Measurements from ENCODE around the gene PTPRH. TPM values are rescaled to one million over a fixed set of nuclear protein-coding genes. Genes with fewer than 3 reads are reported as not detected.

PTPRH gene
- total RNA-seq, 1 experiment from 2014 or later, result 11.7 TPM

DNA sequence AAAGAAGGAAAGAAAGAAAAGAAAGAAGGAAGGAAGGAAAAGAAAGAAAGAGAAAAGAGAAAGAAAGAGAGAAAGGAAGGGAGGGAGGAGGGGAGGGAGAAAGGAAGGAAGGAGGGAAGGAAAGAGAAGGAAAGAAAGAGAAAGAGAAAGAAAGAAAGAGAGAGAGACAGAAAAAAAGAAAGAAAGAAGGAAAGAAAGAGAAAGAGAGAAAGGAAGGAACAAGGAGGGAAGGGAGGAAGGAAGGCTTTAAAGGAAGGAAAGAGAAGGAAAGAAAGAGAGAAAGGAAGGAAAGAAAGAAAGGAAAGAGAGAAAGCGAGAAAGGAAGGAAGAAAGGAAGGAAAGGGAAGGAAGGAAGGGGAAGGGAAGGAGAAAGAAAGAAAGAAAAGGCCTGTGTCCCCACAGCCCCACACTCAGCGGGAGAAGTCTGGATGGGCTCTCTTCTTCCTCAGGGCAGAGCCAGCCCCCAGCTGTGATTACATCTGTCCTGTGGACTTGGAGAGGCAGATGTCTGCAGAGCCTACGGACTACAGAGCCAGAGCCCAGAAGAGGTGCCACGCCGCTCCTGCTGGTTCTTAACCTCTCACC is 9.6 kb downstream of the PTPRH start:
- CTCF ChIA-PET, result no interaction called here
- H4K20me1 ChIP-seq (ENCODE audit: insufficient read depth), result no peaks in the 10 kb centered on the region
- H3K27ac ChIP-seq, result no peak overlapping the region
- no peak overlapping the region for H3K4me2 ChIP-seq
- 0 out of 2 replicates have a peak, but pooled peaks cover 5% of the 10 kb centered on the region for H3F3A ChIP-seq (ENCODE audit: insufficient read depth, low read depth)
- no peak for DNase-seq
- no peaks in the 10 kb centered on the region for H3K79me2 ChIP-seq (ENCODE audit: low read depth)
- no peaks in the 10 kb centered on the region for H3K9me2 ChIP-seq (ENCODE audit: insufficient read depth)
- H3K4me1 ChIP-seq (replicated peaks; ENCODE audit: insufficient read depth), result no peaks in the 10 kb centered on the region
- POLR2A ChIA-PET (ENCODE audit: unreplicated experiment), result no interaction called here
- intact Hi-C loops (cut with micrococcal nuclease; ENCODE audit: unreplicated experiment), result no loop called here
- no peak overlapping the region for H2AFZ ChIP-seq
- no peaks in the 10 kb centered on the region for H3K27me3 ChIP-seq (ENCODE audit: insufficient read depth, low read depth)
- TF ChIP-seq, protein P1, sequence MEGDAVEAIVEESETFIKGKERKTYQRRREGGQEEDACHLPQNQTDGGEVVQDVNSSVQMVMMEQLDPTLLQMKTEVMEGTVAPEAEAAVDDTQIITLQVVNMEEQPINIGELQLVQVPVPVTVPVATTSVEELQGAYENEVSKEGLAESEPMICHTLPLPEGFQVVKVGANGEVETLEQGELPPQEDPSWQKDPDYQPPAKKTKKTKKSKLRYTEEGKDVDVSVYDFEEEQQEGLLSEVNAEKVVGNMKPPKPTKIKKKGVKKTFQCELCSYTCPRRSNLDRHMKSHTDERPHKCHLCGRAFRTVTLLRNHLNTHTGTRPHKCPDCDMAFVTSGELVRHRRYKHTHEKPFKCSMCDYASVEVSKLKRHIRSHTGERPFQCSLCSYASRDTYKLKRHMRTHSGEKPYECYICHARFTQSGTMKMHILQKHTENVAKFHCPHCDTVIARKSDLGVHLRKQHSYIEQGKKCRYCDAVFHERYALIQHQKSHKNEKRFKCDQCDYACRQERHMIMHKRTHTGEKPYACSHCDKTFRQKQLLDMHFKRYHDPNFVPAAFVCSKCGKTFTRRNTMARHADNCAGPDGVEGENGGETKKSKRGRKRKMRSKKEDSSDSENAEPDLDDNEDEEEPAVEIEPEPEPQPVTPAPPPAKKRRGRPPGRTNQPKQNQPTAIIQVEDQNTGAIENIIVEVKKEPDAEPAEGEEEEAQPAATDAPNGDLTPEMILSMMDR (conservative IDR thresholded peaks at IDR 0.05), result no peak
- no peak for TF ChIP-seq EZH2 (IDR thresholded peaks at IDR 0.05; ENCODE audit: low read depth)
- H3K36me3 ChIP-seq (ENCODE audit: low read depth), result no peaks in the 10 kb centered on the region
- no peaks in the 10 kb centered on the region for H3K9me3 ChIP-seq (ENCODE audit: insufficient read depth, low read depth)
- no peak overlapping the region for H3K4me3 ChIP-seq
- no TSS peak for BruUV-seq (replicated peaks)

DNA sequence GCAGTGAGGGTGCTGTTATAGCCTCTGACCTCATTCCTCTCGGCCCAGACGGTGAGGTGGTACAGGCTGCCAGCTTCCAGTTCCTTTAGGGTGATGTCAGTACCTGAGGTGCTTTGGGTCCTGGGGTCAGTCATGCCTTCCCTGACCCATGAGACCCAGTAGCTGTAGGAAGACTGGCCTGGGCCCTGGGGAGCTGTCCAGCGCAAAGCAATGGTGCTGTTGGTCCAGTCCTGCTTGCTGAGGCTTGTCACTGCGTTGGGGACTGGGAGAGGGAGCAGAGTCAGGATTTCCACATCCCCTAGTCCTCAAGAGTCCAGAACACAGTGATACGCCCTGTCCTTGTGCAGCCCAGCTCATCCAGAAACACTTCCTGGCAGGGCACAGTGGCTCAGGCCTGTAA is 10.7 kb downstream of the PTPRH start:
- Histone ChIP-seq H3K9me2 (ENCODE audit: insufficient read depth) (no peaks in the 10 kb centered on the region), H3K36me3 (ENCODE audit: low read depth) (no peaks in the 10 kb centered on the region), H3K27ac (no peak overlapping the region), H3K4me1 (replicated peaks; ENCODE audit: insufficient read depth) (no peaks in the 10 kb centered on the region), H3K79me2 (ENCODE audit: low read depth) (no peaks in the 10 kb centered on the region), H3K4me2 (no peak overlapping the region), H4K20me1 (ENCODE audit: insufficient read depth) (no peaks in the 10 kb centered on the region), H3K4me3 (no peak overlapping the region), H3F3A (ENCODE audit: insufficient read depth, low read depth) (0 out of 2 replicates have a peak, but pooled peaks cover 5% of the 10 kb centered on the region), H2AFZ (no peak overlapping the region), H3K27me3 (ENCODE audit: insufficient read depth, low read depth) (no peaks in the 10 kb centered on the region), H3K9me3 (ENCODE audit: insufficient read depth, low read depth) (no peaks in the 10 kb centered on the region)
- intact Hi-C loops (cut with micrococcal nuclease; ENCODE audit: unreplicated experiment), result no loop called here
- BruUV-seq (replicated peaks), result no TSS peak
- POLR2A ChIA-PET (ENCODE audit: unreplicated experiment), result interaction anchor here (0.7 kb wide), 1 partner anchor 13 kb away, joined by 3 read pairs; no protein-coding TSS in a partner anchor
- TF ChIP-seq, protein P1 (conservative IDR thresholded peaks at IDR 0.05), result no peak
- TF ChIP-seq EZH2 (IDR thresholded peaks at IDR 0.05; ENCODE audit: low read depth), result no peak
- DNase-seq, result no peak
- CTCF ChIA-PET, result no interaction called here

DNA sequence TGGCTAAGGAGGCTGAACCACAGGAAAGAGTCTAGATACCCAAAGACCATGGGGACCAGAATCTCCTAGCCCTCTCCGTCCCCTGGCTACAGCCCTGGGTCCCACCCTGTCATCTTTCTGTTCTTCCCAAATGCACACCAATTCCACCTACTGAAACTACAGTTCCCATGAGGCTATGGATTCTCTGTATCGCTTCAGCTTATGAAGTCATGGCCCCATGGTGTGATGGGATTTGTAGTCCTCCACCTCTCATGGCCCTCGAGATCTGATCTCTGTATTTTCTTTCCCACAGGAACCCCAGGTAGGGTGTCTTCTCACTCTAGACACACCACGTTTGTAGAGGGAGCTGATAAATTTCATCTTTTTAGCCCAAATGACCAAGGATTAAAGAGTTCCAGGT is 11.8 kb downstream of the PTPRH start:
- Histone ChIP-seq H4K20me1 (ENCODE audit: insufficient read depth) (no peaks in the 10 kb centered on the region), H3K79me2 (ENCODE audit: low read depth) (no peaks in the 10 kb centered on the region), H3K9me2 (ENCODE audit: insufficient read depth) (no peaks in the 10 kb centered on the region), H3K27me3 (ENCODE audit: insufficient read depth, low read depth) (no peaks in the 10 kb centered on the region), H3K4me1 (replicated peaks; ENCODE audit: insufficient read depth) (no peaks in the 10 kb centered on the region), H3K36me3 (ENCODE audit: low read depth) (no peaks in the 10 kb centered on the region), H3F3A (ENCODE audit: insufficient read depth, low read depth) (peaks cover 9% of the 10 kb centered on the region; the same call in 1 of the 2 replicates), H3K4me3 (no peak overlapping the region), H3K4me2 (no peak overlapping the region), H2AFZ (no peak overlapping the region), H3K27ac (no peak overlapping the region), H3K9me3 (ENCODE audit: insufficient read depth, low read depth) (no peaks in the 10 kb centered on the region)
- no TSS peak for BruUV-seq (replicated peaks)
- DNase-seq, result no peak
- TF ChIP-seq EZH2 (IDR thresholded peaks at IDR 0.05; ENCODE audit: low read depth), result no peak
- TF ChIP-seq, protein P1 (conservative IDR thresholded peaks at IDR 0.05), result no peak
- intact Hi-C loops (cut with micrococcal nuclease; ENCODE audit: unreplicated experiment), result no loop called here
- ChIA-PET POLR2A (ENCODE audit: unreplicated experiment) (interaction anchor here (0.6 kb wide), 1 partner anchor 30 kb away, joined by 3 read pairs; no protein-coding TSS in a partner anchor), CTCF (no interaction called here)

All from PC-9 (cell line).